LNCAP (cell line): Measurements from ENCODE around the gene ABHD14A.

Experiments
- CTCF ChIP-seq: fragments of 450-650 bp; IDR thresholded peaks from 2 replicates; pipeline ENCODE4 v1.5.1; 2017; ENCODE audit warnings: mild to moderate bottlenecking

ABHD14A gene

DNA sequence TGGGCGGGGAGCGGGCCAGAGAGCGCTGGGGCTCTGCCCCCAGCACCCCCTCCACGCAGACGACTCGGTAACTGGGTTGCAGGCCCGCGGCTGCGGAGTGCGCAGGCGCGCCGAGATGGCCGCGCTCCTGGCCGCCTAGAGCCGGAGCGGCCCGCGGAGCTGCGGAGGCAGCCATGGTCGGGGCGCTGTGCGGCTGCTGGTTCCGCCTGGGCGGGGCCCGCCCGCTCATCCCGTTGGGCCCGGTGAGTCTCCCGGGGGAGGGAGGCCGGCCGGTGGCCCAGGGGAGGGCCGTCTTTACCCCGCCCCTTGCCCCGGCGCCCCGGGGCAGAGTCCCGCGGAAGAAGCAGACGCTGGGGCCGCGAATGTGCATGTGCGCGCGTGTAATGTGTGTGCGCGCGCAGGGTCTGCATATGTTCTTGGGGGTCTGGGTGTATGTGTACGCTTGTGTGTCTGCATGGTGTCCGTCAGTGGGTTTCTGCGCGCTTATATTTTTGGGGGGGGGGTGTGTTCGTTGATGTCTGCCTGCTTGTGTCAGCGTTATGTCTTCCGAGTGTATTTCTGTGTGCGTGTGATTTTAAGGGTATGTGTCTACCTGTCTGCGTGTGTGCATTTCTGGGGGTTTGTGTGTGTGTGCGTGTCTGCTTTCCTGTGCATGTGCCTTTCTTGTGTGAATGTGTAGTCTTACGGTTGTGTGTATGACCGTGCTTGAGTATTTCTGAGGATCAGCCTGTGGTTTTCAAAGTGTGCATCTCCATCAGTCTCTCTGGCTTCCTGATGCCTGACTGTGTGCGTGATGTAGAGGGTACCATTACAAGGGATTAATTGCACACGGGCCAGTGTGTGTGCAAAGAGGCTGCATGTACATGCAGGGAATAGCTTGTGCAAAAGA is at the start of gene ABHD14A:
TSS of gene ABHD14A (plus strand) at position 102 of the 889 bp plus-strand sequence. CDS start at position 174, 72 bp downstream.
- TF ChIP-seq CTCF, result no peak

DNA sequence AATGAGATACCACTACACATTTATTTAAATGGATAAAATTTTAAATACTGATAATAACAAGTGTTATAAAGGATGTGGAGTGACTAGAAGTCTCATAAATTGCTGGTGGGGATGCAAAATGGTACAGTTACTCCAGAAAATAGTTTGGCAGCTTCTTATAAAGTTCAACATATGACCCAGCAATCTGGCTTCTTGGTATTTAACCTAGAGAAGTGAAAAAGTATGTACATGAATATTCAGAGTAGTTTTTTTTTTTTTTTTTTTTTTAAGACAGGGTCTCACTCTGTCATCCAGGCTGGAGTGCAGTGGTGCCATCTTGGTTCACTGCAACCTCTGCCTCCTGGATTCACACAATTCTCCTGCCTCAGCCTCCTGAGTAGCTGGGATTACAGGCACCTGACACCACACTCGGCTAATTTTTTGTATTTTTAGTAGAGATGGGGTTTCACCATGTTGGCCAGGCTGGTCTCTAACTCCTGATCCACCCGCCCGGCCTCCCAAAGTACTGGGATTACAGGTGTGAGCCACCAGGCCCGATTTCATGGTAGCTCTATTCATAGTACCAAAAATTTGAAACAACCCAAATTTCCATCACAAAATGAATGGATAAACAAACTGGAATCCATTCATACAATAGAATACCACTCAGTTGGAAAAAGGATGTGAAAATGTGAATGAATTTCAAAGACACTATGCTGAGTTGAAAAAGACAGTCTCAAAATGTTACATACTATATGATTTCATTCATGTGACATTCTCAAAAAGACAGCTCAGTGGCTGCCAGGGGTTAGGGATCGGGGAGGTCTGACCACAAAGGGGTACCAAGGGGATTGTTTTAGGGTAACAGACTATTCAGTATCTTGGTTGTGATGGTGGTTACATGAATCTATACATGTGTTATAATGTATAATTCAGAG is 47.5 kb upstream of the ABHD14A start:
- no peak for TF ChIP-seq CTCF

DNA sequence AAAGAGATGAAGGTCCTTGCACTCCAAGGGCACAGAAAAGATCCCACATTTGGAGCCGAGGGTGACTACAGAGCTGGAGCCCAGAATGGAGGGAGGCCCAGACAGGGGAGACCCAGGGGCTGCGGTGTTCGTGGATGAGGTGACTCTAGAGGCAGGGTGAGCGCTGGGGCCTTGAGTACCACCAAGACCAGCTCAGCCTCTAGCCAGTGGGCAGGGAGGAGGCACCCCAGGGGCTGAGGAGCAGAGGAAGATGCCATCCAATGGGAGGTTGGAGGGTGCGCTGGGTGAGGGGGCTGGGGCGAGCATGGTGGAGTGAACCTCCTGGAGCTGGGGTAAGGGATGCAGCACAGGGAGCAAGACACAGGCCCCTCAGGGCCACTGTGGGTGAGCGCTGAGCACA is 46.4 kb upstream of the ABHD14A start:
- no peak for TF ChIP-seq CTCF

GRCh38 chr3:51929420-51930003 is 45.4 kb upstream of the ABHD14A start:
- no peak for TF ChIP-seq CTCF

DNA sequence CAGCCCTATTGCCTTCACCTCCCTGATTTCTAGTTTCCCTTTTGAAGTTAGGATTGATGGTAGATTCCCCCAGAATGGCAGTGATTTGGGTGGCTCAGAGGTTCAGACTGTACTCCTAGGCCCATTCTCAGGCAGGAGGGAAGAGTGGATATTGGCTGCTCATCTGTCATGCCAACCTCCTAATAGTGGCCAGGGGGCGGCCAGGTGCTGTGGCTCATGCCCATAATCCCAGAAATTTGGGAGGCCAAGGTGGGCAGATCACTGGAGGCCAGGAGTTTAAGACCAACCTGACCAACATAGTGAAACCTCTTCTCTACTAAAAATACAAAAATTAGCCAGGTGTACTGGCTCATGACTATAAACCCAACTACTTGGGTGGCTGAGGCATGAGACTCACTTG is 44.4 kb upstream of the ABHD14A start:
- TF ChIP-seq CTCF, result no peak

GRCh38 chr3:51931756-51932155 is 43.1 kb upstream of the ABHD14A start:
- no peak for TF ChIP-seq CTCF
